Measurements from ENCODE around the gene PXDN. TPM values are rescaled to one million over a fixed set of nuclear protein-coding genes. Genes with fewer than 3 reads are reported as not detected.
"Not testable (repeated sequence)": the region's sequence is repeated elsewhere in the genome, so short reads cannot be mapped to it uniquely, and the experiment has no call there.

Gene PXDN
- total RNA-seq, 2 experiments from 2014 or later = not detected

DNA sequence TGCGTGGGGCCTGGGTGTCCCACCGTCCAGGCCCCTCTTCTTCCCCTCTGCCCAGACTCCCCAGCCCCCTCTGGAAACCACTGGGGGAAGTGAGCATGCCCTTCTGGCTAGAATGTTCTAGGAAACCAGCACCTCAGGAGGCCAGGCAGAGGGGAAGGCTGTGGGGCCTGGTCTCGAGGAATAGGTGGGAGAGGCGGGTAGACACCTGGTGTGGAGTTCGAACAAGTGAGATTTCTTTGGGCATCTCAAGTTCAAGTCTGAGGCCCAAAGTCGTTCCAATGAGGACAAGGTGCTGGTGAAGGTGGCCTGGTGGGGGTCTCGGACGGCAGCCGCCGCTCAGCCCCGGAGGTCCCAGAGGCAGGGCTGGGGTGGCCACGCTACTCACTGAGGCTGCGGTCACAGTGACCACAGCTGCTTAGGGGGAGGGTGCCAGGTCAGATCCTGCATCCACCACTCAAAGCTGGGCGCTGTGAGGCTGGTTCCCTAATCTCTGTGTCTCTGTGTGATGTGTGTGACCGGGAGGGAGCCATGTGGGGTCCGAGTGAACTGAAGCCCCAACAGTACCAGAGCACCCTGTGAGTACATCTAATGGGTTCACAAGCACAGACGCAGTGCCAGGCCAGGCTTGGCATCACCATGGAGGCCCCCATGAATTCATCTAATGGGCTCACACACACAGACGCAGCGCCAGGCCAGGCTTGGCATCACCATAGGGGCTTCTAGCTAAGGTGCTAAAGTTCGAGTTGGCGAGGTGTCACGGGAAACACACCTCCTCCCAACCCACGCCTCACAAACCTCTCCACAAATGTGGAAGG is 26.5 kb upstream of the PXDN start:
- Mint-ChIP-seq H3K27me3 (peaks cover 2% of the 10 kb centered on the region), H3K9me3 (peaks cover under 1% of the 10 kb centered on the region), H3K4me3 (no peak overlapping the region), H3K4me1 (ENCODE audit: low read depth) (no peaks in the 10 kb centered on the region), H3K27ac (no peak overlapping the region), H3K36me3 (no peaks in the 10 kb centered on the region)
- no peak for DNase-seq
- ChIA-PET CTCF (interaction anchor here (1.4 to 1.5 kb wide), 2 partner anchors 10 to 22 kb away, joined by 3 to 6 read pairs; no protein-coding TSS in a partner anchor), POLR2A (no interaction called here)
- intact Hi-C loops (cut with micrococcal nuclease) = no loop called here

DNA sequence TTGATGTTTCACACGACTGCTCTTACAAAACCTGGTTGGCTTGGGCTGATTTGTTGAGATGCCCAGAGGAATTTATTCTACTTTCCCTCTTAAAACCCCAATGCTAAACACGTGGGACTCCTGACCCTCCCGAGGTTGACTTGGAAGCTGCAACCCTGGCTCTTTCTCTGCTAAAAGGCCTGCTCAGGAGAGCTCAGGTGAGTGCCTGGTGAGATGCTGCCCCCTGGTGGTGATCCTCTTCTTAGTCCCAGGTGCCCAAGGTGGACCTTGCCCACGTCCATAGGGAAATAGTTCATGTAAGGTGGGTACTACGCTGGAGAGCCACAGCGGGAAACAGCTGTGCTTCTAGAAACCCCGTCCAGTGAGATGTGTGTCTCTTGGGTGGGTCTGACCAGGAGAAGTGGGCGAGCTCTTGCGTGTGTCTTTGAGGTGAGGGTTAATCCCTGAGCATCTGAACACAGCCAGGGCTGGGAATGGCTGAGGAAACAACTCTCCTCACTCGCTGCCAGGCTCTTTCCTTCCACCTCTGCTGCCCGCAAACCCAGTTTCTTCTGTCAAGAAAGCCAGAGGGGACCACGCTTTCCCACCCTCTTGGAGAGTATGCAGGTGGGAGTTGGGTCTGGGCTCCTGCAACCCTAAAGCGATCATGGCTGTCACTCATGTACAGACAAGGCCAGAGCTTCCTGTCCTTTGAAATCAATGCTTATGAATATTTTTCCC is 25.5 kb upstream of the PXDN start:
- intact Hi-C loops (cut with micrococcal nuclease) = loop anchor here (10.0 kb wide), 1 partner anchor 1055 kb away; no protein-coding TSS in a partner anchor
- Mint-ChIP-seq H3K4me1 (ENCODE audit: low read depth) (no peaks in the 10 kb centered on the region), H3K27ac (no peak overlapping the region), H3K9me3 (peaks cover 3% of the 10 kb centered on the region), H3K36me3 (no peaks in the 10 kb centered on the region), H3K27me3 (peaks cover 2% of the 10 kb centered on the region), H3K4me3 (no peak overlapping the region)
- ChIA-PET CTCF (interaction anchor here (0.6 to 1.5 kb wide), 5 partner anchors 9 to 73 kb away, joined by 3 to 6 read pairs (median 4); no protein-coding TSS in a partner anchor), POLR2A (no interaction called here)
- DNase-seq = peak; percentile 65

DNA sequence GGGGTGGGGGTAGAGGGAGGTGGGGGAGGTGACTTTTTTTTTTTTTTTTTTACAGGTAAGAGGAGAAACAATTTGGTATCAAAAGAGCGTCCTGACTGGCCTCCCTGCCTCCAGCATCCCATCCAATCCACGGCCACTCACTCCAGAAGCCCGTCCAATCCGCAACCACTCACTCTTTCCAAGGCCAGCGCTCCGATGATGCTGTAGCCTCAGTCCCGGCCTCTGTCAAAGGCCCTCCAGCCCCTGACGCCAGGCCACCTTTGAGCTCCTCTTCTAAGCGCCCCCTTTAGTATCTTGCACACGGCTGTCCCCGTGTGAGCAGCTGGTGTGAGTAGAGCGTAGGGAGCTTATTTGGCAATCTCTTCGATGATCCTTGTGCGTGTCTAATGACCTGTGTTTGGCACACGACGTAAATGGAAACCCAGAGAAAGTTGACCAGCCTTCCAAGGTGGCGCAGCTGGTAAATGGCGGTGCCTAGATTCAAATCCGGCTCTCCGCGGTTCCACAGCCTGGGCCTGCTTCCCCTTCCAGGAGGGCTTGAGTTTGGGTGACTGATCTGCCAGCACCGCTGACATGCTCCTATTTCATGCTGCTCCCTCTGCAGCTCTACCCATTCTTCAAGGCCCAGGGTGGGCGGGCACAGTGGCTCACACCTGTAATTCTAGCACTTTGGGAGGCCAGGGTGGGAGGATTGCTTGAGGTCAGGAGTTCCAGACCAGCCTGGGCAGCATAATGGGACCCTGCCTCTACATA is 23.8 kb upstream of the PXDN start:
- Mint-ChIP-seq H3K9me3 (peaks cover 3% of the 10 kb centered on the region), H3K27ac (no peak overlapping the region), H3K36me3 (no peaks in the 10 kb centered on the region), H3K4me3 (no peak overlapping the region), H3K27me3 (peaks cover 2% of the 10 kb centered on the region), H3K4me1 (ENCODE audit: low read depth) (no peaks in the 10 kb centered on the region)
- no peak for DNase-seq
- ChIA-PET CTCF (no interaction called here), POLR2A (no interaction called here)
- intact Hi-C loops (cut with micrococcal nuclease) = loop anchor here (10.0 kb wide), 1 partner anchor 1053 kb away; no protein-coding TSS in a partner anchor

DNA sequence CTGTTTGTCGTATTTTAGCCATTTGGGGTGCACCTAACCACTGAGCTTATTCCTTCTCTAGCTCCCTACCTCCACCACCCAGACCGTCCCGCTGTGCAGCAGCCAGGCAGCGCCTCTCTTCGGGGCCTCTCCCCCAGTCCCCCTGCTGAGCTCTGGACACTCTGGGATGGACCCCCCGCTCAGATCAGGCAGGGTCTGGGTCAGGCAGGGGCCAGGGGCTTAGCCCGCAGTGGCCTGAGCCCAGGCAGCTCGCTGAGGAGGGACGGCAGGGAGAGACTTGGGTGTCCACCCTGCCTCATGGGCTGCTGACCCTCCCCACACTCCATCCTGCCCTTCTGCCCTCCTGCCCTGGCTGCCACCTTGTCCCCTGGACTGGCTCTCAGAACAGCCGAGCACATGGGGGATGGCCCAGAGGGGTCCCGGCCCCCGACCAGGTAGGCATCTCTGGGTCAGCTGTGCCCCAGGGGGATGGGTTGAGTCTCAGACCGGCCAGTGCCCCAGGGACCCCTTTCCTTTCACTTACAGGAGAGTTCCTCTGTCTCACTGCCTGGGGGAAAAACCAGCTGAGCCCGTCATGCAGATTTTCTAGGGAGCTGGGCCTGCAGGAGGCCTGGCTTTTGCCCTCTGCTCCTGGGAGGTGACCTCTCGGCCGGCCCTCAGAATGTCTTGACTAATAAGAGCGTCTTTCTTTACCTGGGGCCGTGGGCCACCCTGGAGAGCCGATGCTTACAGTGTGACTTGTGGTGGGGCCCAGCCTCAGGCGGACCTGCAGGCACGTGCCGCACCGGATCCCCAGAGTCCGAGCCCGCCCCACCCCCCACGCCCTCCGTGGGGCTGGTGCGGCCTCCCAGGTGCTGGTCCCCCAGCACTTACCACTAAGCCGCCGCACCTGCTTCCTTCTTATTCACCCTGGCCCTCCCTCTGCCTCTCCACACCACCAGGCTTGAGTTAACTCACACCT is 22.8 kb upstream of the PXDN start:
- DNase-seq = no peak
- H3K27ac Mint-ChIP-seq = no peak overlapping the region
- H3K27me3 Mint-ChIP-seq = peaks cover 2% of the 10 kb centered on the region
- intact Hi-C loops (cut with micrococcal nuclease) = loop anchor here (10.0 kb wide), 1 partner anchor 1052 kb away; no protein-coding TSS in a partner anchor
- no peaks in the 10 kb centered on the region for H3K36me3 Mint-ChIP-seq
- CTCF ChIA-PET = no interaction called here
- H3K4me3 Mint-ChIP-seq = no peak overlapping the region
- peaks cover 3% of the 10 kb centered on the region for H3K9me3 Mint-ChIP-seq
- no peaks in the 10 kb centered on the region for H3K4me1 Mint-ChIP-seq (ENCODE audit: low read depth)
- POLR2A ChIA-PET = no interaction called here

DNA sequence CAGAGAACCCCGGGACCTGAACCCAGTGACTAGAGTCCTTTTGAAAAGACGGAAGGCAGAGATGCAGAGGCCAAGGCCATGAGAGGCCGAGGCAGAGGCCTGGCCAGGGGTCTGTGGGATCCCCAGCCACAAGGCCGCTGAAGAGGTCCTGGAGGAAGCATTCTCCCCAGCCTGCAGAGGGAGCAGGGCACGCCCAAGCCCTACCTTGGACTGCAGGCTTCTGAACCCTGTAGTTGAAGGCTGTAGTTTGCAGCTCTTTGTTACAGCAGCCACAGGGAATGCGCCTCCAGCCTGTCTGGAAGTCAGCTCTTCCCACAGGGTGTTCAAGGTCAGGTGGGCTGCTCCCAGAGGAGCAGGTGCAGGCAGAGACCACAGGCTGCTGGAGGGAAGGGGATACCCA is 22.1 kb upstream of the PXDN start:
- CTCF ChIA-PET = no interaction called here
- intact Hi-C loops (cut with micrococcal nuclease) = loop anchor here (10.0 kb wide), 1 partner anchor 1052 kb away; no protein-coding TSS in a partner anchor
- no peak overlapping the region for H3K4me3 Mint-ChIP-seq
- H3K36me3 Mint-ChIP-seq = no peaks in the 10 kb centered on the region
- H3K9me3 Mint-ChIP-seq = peaks cover 3% of the 10 kb centered on the region
- no peaks in the 10 kb centered on the region for H3K4me1 Mint-ChIP-seq (ENCODE audit: low read depth)
- POLR2A ChIA-PET = no interaction called here
- H3K27ac Mint-ChIP-seq = no peak overlapping the region
- peaks cover 3% of the 10 kb centered on the region for H3K27me3 Mint-ChIP-seq
- DNase-seq = no peak

DNA sequence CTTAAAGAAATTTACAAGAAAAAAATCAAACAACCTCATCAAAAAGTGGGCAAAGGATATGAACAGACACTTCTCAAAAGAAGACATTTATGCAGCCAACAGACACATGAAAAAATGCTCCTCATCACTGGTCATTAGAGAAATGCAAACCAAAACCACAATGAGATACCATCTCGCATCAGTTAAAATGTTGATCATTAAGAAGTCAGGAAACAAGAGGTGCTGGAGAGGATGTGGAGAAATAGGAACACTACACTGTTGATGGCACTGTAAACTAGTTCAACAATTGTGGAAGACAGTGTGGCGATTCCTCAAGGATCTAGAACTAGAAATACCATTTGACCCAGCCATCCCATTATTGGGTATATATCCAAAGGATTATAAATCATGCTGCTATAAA is 20.9 kb upstream of the PXDN start:
- CTCF ChIA-PET; H3K9me3 Mint-ChIP-seq; DNase-seq; POLR2A ChIA-PET; H3K36me3 Mint-ChIP-seq; H3K4me1 Mint-ChIP-seq (ENCODE audit: low read depth); H3K27me3 Mint-ChIP-seq; H3K4me3 Mint-ChIP-seq; H3K27ac Mint-ChIP-seq: not testable (repeated sequence)
- intact Hi-C loops (cut with micrococcal nuclease) = loop anchor here (10.0 kb wide), 1 partner anchor 1050 kb away; no protein-coding TSS in a partner anchor

DNA sequence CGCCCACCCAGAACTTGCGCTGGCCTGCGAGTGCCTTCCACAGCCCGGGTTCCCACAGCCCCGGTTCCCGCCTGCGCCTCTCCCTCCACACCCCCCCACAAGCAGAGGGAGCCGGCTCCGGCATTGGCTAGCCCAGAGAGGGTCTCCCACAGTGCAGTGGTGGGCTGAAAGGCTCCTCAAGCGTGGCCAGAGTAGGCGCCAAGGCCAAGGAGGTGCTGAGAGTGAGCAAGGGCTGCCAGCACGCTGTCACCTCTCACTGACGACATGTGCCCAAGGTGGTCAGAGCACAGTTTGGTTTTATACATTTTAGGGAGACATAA is 15.3 kb upstream of the PXDN start:
- ChIA-PET POLR2A (no interaction called here), CTCF (no interaction called here)
- H3K4me3 Mint-ChIP-seq = no peak overlapping the region
- H3K36me3 Mint-ChIP-seq = no peaks in the 10 kb centered on the region
- intact Hi-C loops (cut with micrococcal nuclease) = no loop called here
- peaks cover 4% of the 10 kb centered on the region for H3K27me3 Mint-ChIP-seq
- no peaks in the 10 kb centered on the region for H3K4me1 Mint-ChIP-seq (ENCODE audit: low read depth)
- H3K9me3 Mint-ChIP-seq = peaks cover 4% of the 10 kb centered on the region
- DNase-seq = no peak
- no peak overlapping the region for H3K27ac Mint-ChIP-seq

DNA sequence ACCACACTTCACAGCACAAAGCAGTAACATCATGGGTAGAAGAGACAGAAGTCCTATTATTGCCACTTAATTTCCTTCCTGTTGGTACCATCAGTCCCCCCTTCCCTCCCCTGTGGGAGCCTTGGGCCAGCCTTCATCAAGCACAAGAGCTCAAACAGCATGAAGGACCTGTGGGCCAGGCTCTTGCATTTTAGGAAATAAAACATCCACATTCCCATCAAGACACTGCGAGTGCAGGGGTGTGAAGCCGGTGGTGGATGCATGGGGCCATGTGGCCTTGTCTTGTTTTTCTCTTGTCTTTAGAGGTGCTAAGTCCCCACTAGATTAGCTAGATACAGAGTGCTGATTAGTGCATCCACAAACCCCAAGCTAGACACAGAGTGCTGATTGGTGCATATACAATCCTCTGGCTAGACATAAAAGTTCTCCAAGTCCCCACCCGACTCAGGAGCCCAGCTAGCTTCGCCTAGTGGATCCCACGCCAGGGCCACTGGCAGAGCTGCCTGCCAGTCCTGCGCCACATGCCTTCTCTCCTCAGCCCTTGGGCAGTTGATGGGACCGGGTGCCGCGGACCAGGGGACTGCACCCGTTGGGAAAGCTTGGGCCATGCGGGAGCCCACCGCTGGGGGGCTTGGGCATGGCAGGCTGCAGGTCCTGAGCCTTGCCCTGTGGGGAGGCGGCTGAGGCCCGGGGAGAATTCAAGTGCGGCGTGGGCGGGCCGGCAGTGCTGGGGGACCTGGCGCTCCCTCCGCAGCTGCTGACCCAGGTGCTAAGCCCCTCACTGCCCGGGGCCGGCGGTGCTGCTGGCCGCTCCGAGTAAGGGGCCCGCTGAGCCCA is 14.7 kb upstream of the PXDN start:
- intact Hi-C loops (cut with micrococcal nuclease) = no loop called here
- Mint-ChIP-seq H3K4me1 (ENCODE audit: low read depth) (no peaks in the 10 kb centered on the region), H3K27ac (no peak overlapping the region), H3K4me3 (no peak overlapping the region), H3K27me3 (peaks cover 8% of the 10 kb centered on the region), H3K9me3 (peaks cover 9% of the 10 kb centered on the region), H3K36me3 (no peaks in the 10 kb centered on the region)
- CTCF ChIA-PET = no interaction called here
- DNase-seq = no peak
- POLR2A ChIA-PET = no interaction called here

DNA sequence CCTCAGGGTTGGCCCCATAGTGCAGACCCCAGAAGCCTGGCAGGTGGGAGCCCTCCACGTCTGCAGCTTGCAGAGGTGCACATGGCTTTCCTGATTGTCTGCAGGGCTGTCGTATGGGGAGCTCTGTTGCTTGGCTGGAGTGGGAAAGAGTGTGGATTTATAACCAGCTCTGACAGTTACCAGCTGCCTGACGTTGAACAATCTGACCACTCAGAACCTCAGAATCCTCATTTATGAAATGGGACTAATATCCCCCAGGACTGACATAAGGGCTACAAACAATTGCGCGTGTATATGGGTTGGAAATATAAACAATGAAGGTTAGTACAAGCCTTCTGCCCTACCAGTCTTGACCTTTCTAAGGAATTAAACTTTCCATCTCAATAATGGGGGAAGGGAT is 13.9 kb upstream of the PXDN start:
- peaks cover 9% of the 10 kb centered on the region for H3K9me3 Mint-ChIP-seq
- intact Hi-C loops (cut with micrococcal nuclease) = no loop called here
- CTCF ChIA-PET = no interaction called here
- no peaks in the 10 kb centered on the region for H3K36me3 Mint-ChIP-seq
- H3K27me3 Mint-ChIP-seq = peaks cover 8% of the 10 kb centered on the region
- POLR2A ChIA-PET = no interaction called here
- no peaks in the 10 kb centered on the region for H3K4me1 Mint-ChIP-seq (ENCODE audit: low read depth)
- H3K27ac Mint-ChIP-seq = no peak overlapping the region
- H3K4me3 Mint-ChIP-seq = no peak overlapping the region
- no peak for DNase-seq

DNA sequence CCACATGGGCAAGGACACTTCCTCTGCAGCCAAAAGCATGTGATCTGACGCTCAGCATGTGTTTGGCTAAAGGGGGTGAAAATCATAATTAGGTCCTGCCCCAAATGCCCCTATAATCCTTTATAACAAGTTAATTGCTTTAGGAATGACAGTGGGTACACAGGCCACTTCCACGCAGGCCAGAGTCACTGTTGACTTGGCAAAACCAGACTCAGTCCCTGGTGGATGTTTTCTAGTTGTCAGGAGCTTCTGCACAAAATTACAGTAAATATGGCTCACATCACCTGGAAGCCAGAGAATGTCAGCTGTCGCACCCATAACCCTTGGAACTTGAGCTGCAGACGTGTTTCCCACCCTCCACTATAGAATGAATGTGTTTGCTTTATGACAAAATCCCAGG is 13.3 kb upstream of the PXDN start:
- CTCF ChIA-PET = no interaction called here
- Mint-ChIP-seq H3K9me3 (peaks cover 9% of the 10 kb centered on the region), H3K27ac (no peak overlapping the region), H3K4me3 (no peak overlapping the region), H3K27me3 (peaks cover 8% of the 10 kb centered on the region), H3K36me3 (no peaks in the 10 kb centered on the region), H3K4me1 (ENCODE audit: low read depth) (no peaks in the 10 kb centered on the region)
- intact Hi-C loops (cut with micrococcal nuclease) = no loop called here
- no peak for DNase-seq
- POLR2A ChIA-PET = no interaction called here

DNA sequence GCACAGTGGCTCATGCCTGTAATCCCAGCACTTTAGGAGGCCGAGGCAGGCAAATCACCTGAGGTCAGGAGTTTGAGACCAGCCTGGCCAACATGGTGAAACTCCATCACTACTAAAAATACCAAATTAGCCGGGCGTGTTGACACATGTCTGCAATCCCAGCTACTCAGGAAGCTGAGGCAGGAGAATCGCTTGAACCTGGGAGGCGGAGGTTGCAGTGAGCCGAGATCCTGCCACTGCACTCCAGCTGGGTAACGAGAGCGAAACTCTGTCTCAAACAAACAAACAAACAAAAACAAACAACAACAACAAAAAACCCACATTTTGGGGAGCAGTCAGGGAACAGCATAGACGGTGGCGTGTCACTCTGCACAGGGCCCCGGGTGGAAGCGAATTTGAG is 12.8 kb upstream of the PXDN start:
- H3K27me3 Mint-ChIP-seq; intact Hi-C loops (cut with micrococcal nuclease): not testable (repeated sequence)

More for the DNA sequence above, 12.8 kb upstream of the PXDN start:
- POLR2A ChIA-PET; H3K9me3 Mint-ChIP-seq; H3K27ac Mint-ChIP-seq; CTCF ChIA-PET; H3K4me1 Mint-ChIP-seq (ENCODE audit: low read depth); DNase-seq; H3K36me3 Mint-ChIP-seq; H3K4me3 Mint-ChIP-seq: not testable (repeated sequence)

All from activated CD4-positive, alpha-beta memory T cell treated with anti-CD3 and anti-CD28 coated beads for 36 hours (primary cell).